ENCODE data around the gene ESF1. TPM values are rescaled to one million over a fixed set of nuclear protein-coding genes. Genes with fewer than 3 reads are reported as not detected.

The ESF1 gene
- total RNA-seq, 1 experiment from 2014 or later = 14.8 TPM

DNA sequence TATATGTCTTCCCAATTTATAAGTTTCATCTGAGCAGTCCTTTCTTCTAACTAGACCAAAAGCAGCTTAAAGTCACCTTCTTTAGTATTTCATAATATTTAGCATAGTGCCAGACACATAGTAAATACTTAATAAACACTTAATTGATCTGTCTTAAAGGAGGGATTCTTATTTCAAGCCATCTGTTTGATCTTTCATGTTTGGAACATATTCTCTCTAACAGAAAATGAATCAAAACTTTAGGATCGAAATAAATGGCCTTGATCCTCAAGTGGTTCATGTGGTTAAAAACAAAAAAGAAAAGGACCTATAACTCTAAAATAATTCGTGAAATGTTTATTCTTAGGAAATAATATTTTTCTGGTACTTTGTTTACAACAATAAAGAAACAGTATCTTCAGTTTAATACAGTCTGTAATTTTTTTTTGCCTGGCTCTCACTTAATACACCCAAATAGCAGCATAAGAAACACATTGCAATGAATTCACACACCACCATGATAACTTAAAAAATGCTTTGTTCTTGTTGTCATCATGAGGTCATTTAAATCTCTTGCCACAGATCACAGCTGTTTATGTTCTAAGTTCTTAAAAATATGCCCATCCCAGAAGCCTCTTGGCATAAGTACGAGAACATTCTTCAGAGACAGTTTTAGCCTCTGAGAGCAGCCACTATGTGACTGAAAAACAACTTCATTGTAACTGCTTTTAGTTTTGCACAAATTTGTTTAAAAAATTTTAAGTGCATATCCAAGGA lies 48.1 kb downstream of the ESF1 start:
- Histone ChIP-seq H3K4me3 (no peak overlapping the region), H3K9me3 (ENCODE audit: insufficient read depth, low read depth) (no peaks in the 10 kb centered on the region), H3K4me1 (replicated peaks; ENCODE audit: insufficient read depth) (no peaks in the 10 kb centered on the region), H4K20me1 (ENCODE audit: insufficient read depth) (no peaks in the 10 kb centered on the region), H3K4me2 (no peak overlapping the region), H3F3A (ENCODE audit: insufficient read depth, low read depth) (no peaks in the 10 kb centered on the region; the same call in 1 of the 2 replicates), H3K9me2 (ENCODE audit: insufficient read depth) (no peaks in the 10 kb centered on the region), H2AFZ (no peak overlapping the region), H3K27me3 (ENCODE audit: insufficient read depth, low read depth) (no peaks in the 10 kb centered on the region), H3K79me2 (ENCODE audit: low read depth) (no peaks in the 10 kb centered on the region), H3K27ac (no peak overlapping the region), H3K36me3 (ENCODE audit: low read depth) (peaks cover 23% of the 10 kb centered on the region)
- DNase-seq = no peak
- no TSS peak for BruUV-seq (replicated peaks)
- TF ChIP-seq, protein P1, sequence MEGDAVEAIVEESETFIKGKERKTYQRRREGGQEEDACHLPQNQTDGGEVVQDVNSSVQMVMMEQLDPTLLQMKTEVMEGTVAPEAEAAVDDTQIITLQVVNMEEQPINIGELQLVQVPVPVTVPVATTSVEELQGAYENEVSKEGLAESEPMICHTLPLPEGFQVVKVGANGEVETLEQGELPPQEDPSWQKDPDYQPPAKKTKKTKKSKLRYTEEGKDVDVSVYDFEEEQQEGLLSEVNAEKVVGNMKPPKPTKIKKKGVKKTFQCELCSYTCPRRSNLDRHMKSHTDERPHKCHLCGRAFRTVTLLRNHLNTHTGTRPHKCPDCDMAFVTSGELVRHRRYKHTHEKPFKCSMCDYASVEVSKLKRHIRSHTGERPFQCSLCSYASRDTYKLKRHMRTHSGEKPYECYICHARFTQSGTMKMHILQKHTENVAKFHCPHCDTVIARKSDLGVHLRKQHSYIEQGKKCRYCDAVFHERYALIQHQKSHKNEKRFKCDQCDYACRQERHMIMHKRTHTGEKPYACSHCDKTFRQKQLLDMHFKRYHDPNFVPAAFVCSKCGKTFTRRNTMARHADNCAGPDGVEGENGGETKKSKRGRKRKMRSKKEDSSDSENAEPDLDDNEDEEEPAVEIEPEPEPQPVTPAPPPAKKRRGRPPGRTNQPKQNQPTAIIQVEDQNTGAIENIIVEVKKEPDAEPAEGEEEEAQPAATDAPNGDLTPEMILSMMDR (conservative IDR thresholded peaks at IDR 0.05) = no peak
- no peak for TF ChIP-seq EZH2 (IDR thresholded peaks at IDR 0.05; ENCODE audit: low read depth)
- POLR2A ChIA-PET (ENCODE audit: unreplicated experiment) = no interaction called here
- intact Hi-C loops (cut with micrococcal nuclease; ENCODE audit: unreplicated experiment) = no loop called here
- CTCF ChIA-PET = no interaction called here

DNA sequence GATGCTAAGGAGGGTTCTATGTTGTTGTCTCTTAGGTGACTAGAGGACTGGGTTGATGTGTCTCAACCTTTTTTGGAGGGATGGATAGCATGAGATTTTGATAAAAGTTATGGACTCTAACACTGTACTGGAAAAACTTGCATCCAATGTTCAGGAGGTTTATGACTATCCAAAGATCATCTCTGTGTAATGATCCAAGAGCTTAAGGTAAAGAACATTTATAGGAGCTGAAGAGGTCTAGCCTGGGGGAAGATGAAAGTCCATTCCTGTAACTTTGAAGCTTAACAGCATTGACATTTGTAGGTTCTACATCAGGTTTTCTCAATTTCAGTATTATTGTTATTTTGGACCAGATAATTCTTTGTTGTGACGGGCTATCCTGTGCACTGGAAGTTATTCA lies 48.9 kb downstream of the ESF1 start:
- H4K20me1 ChIP-seq (ENCODE audit: insufficient read depth) = no peaks in the 10 kb centered on the region
- no peak overlapping the region for H3K27ac ChIP-seq
- no TSS peak for BruUV-seq (replicated peaks)
- ChIA-PET POLR2A (ENCODE audit: unreplicated experiment) (no interaction called here), CTCF (no interaction called here)
- no peak for DNase-seq
- intact Hi-C loops (cut with micrococcal nuclease; ENCODE audit: unreplicated experiment) = no loop called here
- no peaks in the 10 kb centered on the region for H3K4me1 ChIP-seq (replicated peaks; ENCODE audit: insufficient read depth)
- no peaks in the 10 kb centered on the region for H3K27me3 ChIP-seq (ENCODE audit: insufficient read depth, low read depth)
- no peaks in the 10 kb centered on the region for H3K9me2 ChIP-seq (ENCODE audit: insufficient read depth)
- TF ChIP-seq, protein P1 (conservative IDR thresholded peaks at IDR 0.05) = no peak
- TF ChIP-seq EZH2 (IDR thresholded peaks at IDR 0.05; ENCODE audit: low read depth) = no peak
- no peaks in the 10 kb centered on the region for H3K79me2 ChIP-seq (ENCODE audit: low read depth)
- no peak overlapping the region for H3K4me3 ChIP-seq
- no peak overlapping the region for H2AFZ ChIP-seq
- H3F3A ChIP-seq (ENCODE audit: insufficient read depth, low read depth) = no peaks in the 10 kb centered on the region; the same call in 1 of the 2 replicates
- no peak overlapping the region for H3K4me2 ChIP-seq
- peaks cover 18% of the 10 kb centered on the region; the same call in 1 of the 2 replicates for H3K36me3 ChIP-seq (ENCODE audit: low read depth)
- H3K9me3 ChIP-seq (ENCODE audit: insufficient read depth, low read depth) = no peaks in the 10 kb centered on the region

DNA sequence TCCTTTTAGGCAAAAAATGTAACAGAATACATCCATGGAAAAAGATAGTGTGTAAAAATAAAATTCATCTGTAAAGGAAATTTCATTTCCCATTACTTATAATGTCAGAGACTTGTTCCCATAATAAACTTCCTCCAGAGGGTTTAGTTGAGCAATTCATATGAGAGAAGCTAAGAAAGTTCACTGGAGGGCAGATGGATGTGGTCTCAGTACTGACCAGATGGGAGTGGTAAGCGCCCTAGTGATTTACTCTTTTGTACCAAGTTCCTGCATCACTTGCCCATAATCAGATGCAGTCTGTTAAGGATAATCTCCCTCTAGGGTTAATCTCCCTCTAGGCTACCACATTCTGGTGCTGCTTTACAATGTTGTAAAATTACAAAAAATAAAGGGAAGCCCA lies 61.7 kb downstream of the ESF1 start:
- no peak overlapping the region for H3K4me3 ChIP-seq
- no peak overlapping the region for H3K27ac ChIP-seq
- H3K36me3 ChIP-seq (ENCODE audit: low read depth) = peaks cover 29% of the 10 kb centered on the region
- no peaks in the 10 kb centered on the region for H3K4me1 ChIP-seq (replicated peaks; ENCODE audit: insufficient read depth)
- POLR2A ChIA-PET (ENCODE audit: unreplicated experiment) = no interaction called here
- no peaks in the 10 kb centered on the region for H3K9me3 ChIP-seq (ENCODE audit: insufficient read depth, low read depth)
- H3K79me2 ChIP-seq (ENCODE audit: low read depth) = no peaks in the 10 kb centered on the region
- no peaks in the 10 kb centered on the region for H3K9me2 ChIP-seq (ENCODE audit: insufficient read depth)
- DNase-seq = no peak
- TF ChIP-seq, protein P1 (conservative IDR thresholded peaks at IDR 0.05) = no peak
- no peak for TF ChIP-seq EZH2 (IDR thresholded peaks at IDR 0.05; ENCODE audit: low read depth)
- no peak overlapping the region for H2AFZ ChIP-seq
- H3F3A ChIP-seq (ENCODE audit: insufficient read depth, low read depth) = 0 out of 2 replicates have a peak, but pooled peaks cover 8% of the 10 kb centered on the region
- no peak overlapping the region for H3K4me2 ChIP-seq
- CTCF ChIA-PET = no interaction called here
- H4K20me1 ChIP-seq (ENCODE audit: insufficient read depth) = peaks cover 7% of the 10 kb centered on the region
- H3K27me3 ChIP-seq (ENCODE audit: insufficient read depth, low read depth) = no peaks in the 10 kb centered on the region
- intact Hi-C loops (cut with micrococcal nuclease; ENCODE audit: unreplicated experiment) = no loop called here
- BruUV-seq (replicated peaks) = no TSS peak
